HG03558 (cell line): Measurements from ENCODE around the gene SPINK14.

Experiments
- ATAC-seq: cut with Tn5 transposase; IDR thresholded peaks from one replicate; pipeline ENCODE4 v1.9.1; 2021; ENCODE audit warnings: moderate number of reproducible peaks; ENCODE audit not compliant: unreplicated experiment; ENCODE audit errors: extremely low read depth

SPINK14 gene, protein sequence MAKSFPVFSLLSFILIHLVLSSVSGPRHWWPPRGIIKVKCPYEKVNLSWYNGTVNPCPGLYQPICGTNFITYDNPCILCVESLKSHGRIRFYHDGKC

DNA sequence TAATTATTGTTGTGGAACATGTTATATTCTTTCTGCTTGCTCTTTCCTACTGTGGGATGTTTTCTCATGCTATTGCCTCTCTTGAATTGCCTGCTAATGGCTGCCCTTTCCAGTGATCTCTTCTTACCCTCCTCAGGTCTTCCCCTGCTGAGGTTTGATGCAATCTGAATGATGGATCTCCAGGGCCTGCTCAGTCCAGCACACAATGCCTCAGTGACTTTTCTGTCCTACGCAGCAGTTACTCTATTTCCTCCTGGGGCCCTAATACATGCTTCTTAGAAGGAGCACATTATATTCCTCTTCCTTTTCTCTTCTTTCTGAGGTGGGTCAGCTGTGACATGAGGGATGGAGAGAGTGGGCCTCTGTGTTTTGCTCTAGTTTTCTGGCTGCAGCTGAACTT lies at the start of gene SPINK14:
SPINK14 (plus strand) TSS at position 301 of the 400 bp plus-strand sequence. CDS start 1,187 bp downstream, outside the sequence.
- no peak for ATAC-seq

DNA sequence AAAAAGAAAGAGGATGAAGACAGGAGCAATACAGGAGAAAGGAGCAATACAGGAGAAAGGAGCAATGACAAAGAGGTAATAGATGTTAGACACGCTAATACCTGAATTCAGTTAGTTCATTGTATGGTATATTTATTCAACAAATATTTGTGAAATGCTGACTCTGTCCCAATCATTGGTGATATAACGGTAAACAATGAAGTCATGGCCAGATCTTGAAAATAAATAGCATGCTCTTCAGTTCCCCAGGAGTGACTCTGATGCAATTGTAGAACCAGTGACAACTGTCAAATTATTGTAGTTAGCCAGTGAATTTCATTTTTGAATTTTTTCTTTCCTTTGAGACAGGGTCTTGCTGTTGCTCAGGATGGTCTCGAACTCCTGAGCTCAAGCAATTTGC lies 48.0 kb upstream of the SPINK14 start:
- no peak for ATAC-seq

DNA sequence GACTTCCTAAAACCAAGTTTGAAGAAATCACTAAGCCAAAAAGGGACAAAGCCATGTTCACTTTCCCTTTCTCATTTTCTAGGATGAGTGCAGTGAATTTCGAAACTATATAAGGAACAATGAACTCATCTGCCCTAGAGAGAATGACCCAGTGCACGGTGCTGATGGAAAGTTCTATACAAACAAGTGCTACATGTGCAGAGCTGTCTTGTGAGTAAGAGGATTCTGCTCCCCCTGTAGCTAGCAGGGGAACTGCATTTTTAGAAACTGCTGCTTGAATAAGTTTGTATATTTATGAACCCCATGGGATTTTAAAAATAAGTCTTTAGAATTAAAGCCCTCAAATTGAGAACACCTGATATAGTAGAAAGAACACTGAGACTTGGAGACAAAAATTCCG lies 42.7 kb upstream of the SPINK14 start:
- no peak for ATAC-seq

DNA sequence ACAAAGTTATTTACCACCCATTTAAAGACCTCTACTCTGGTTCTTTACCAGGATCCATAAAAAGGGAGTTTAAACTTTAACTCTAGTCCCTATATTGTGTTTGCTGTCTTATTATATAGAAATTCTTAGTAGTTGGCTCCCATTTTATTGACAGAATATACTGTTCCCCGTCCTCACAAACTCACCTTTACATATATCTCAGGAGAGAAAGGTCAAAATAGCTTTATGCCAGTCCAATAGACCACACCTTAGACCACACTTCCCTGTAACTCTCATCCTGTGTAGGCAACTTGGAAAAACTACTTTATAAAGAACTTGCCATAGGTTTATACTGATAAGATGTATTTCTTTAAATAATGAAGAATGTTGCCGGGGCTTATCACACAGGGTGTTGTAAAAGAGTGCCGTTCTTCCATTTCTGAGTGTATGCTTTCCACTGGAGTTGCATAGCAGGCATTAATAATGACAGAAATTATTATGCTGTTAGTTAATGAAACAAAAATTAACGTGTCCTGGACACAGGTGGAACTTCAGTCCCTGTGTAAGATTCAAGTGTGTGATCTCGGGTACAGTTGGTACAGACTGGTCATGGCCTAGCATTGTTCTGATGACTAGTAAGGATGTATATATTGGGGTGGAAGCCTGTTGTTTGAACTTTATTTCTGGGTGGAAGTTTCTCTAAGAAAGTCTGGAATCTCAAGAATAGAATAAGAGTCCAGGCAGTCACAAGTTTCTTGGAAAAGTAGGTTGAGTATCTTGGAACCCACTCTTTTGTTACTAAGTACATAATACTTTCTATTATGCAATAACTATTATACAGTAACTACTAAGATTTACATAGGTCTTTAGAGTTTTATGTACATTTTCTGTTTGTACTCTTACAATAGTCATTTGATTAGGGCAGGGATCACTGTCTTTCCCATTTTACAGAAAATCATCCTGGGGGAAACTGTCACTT lies 33.0 kb upstream of the SPINK14 start:
- ATAC-seq, result no peak

DNA sequence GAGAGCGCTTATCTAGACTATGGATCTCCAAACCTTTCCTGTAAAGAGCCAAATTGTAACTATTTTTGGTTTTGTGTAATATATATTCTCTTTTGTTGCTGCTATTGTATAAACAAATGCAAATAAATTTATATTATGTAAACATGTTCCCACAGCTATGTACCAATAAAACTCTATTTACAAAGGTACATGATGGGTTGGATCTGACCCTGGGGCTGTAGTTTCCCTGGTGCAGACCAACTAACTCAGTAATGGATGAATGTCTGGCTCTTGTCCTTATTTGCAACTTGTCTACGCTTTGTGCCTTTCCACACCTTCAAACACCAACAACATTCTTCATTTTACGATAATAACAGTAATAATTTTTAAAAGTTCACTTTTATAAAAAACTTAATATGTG lies 27.5 kb upstream of the SPINK14 start:
- no peak for ATAC-seq

DNA sequence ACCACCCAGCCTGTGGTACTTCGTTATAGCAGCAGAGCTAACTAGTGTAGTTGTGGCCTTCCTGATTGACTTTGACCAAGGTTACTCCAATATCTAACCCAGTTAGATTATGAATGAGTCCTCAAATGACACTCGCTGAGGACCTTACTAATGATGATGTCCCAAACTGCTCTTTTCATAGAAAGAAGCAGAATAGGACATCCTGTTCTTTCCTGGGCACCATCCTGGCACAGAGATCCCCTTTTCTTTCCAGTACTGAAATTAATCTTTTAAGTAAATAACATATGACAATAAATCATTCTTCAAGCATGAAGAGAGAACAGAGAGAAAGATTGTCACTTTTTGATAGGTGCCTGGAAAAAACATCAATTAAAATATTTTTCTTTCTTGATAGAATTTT lies 26.7 kb upstream of the SPINK14 start:
- no peak for ATAC-seq

DNA sequence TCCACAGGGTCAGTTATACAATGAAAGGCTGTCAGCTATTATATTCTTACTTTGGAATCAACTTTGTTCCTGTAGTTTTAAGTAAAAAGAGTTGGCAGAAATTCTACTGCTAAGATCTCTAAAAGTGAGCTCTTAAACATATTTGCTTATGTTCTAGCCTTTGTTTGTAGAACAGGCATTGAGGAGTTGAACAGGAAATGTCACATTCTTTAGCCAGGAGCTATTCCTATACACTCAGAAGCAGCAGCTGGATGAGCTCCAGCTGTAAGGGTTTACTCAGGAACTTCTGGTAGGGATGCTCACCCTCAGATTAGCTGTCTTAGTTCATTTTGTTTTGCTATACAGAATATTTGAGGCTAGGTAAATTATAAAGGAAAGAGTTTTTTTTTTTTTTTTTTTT lies 22.4 kb upstream of the SPINK14 start:
- ATAC-seq, result no peak

DNA sequence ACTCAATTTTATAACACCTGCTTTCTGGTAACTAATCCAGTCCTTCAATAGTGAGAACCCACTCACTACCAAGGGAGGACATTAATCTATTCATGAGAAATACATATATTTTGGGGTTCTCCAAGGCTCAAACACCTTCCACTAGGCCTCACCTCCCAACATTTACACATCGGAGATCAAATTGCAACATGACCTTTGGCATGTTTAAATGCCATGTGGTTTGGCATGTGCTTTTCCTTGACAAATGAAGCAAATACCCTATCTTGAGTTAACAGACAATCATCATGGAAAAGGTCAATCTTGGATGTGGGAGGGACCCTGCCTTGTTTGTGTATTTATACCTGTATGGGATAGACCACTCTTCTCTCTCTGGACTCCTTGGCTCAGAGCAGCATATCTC lies 21.9 kb upstream of the SPINK14 start:
- ATAC-seq, result no peak

DNA sequence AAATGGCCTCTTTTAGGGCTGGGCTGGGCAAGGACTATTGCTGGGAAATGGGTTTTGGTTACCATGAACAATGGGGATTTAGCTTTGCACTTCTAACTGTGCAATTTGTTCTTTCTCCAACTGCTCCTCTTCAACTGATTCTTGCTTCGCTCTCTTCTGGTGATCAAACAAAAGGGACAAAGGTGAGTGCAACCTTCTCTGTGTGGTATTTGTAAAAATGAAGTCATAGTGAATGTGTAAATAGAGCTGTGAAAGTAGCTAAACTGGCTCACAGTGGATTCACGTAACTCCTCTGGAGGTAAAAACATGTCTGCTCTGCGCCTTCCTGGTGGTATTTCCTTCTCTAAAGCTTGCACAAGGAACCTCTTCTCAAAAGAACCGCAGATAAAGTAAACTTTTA lies 20.9 kb upstream of the SPINK14 start:
- ATAC-seq, result no peak

DNA sequence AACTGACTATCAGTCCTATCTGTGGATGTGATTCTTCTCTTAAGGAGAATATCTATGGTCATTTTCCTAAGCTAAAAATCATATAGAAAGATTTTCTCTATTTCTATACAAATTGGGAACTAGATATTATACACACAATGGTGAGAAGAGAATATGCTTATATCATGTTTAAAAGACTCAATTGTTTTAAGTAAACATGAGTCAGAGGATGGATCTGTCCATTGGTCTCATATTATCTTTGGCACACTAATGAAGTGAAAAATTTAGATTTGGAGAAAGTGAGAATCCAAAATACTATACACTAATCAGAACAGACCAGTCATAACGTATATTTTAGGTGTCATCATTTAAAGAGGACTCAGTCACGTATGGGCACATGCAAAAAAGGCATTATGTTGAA lies 16.5 kb upstream of the SPINK14 start:
- ATAC-seq, result no peak

DNA sequence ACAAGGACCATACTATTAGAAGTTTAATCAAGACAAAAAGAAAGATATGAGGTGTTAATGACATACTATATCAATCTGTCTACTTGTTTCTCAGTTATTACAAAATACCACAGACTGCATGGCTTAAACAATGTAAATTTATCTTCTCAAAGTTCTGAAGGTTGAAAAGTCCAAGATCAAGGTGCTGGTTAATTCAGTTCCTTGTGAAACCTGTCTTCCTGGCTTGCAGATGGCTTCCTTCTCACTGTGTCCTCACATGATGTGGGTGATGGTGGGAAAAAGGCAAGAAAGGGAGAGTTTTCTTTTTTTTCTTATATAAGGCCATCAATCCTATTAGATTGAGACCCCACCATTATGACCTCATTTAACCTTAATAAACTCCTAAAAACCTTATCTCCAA lies 15.6 kb upstream of the SPINK14 start:
- no peak for ATAC-seq

DNA sequence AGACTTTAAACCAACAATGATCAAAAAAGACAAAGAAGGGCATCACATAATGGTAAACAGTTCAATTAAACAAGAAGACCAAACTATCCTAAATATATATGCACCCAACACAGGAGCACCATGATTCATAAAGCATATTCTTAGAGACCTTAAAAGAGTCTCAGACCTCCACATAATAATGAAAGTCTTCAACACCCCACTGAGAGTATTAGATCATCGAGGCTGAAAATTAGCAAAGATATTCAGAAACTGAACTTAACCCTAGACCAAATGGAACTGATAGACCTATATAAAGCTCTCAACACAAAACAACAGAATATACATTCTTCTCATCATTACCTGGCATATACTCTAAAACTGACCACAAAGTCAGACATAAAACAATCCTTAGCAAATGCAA lies 11.7 kb upstream of the SPINK14 start:
- ATAC-seq, result no peak

DNA sequence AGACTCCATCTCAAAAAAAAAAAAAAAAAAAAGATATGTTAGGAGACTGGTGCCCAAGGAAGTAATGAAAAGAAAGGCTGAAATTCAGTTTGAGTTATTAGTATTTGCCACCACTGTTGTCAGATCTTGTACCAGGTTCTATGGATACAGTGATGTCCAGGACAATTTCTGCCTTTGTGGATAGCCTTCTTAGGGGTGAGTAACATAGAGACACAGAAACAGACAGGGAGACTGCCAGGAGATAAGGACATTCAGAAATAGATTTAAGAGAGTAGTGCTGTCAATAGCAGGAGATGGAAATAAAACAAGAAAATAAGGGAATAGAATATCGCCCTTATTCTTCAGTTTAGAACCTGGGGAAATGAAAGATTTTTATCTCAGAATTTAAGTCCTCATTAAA lies 6.3 kb upstream of the SPINK14 start:
- no peak for ATAC-seq

DNA sequence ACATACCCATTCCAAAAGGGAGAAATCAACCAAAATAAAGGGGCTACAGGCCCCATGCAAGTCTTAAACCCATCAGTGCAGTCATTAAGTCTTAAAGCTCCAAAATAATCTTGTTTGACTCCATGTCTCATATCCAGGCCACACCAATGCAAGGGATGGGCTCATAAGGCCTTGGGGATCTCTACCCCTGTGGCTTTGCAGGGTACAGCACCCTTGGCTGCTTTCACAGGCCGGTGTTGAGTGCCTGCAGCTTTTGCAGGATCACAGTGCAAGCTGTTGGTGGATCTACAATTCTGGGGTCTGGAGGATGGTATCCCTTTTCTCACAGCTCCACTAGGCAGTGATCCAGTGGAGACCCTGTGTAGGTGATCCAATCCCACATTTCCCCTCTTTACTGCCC lies 5.0 kb upstream of the SPINK14 start:
- no peak for ATAC-seq

DNA sequence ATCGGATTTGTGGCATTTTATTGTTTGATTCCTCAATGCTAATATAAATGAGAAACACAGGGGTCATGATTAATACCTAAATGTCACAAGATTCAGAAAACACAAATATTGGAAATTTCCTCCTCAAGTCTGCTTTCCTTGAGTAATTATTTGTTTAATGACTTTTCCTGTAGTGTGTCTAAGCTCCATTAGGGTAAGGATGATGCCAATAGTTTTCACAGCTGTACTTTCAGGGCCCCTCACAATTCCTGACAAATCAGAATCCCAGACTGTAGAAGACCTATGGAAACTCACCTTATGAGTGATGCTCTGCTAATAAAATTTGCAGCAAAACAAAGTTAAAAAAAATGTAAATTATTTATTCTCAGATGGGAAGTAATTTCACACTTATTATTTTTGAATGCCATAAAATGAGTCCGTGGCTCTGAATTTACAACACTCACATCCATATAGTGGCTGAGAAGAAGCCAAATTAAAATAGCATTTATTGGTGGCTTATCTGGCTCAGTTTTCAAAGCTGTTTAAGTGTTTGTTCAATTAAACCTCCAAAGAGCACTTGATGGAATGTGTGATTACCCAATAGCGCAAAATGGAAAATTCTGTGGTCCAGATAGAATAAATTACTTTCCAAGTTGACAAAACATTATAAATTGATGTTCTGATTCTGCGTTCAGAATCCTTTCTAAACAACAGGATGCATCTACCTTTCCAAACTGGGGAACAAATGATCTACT lies 1.6 kb upstream of the SPINK14 start:
- no peak for ATAC-seq

DNA sequence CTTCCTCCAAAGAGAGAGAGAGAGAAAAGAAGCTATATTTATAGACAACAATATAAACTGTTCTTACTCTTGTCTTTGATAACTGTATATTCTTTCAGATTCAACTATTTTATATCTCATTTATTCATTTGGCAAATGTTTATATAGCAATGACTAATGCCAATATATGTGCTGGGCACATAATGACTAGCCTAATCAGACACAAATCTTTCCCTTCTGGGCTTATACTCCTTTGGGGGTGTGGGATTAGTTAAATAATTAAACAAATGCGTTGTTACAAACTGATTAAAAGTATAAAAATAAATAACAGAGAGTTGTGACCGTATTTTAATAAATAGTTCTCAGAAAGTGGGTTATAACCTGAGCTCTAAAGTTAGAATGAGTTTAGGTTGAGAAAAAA lies 4.0 kb downstream of the SPINK14 start:
- ATAC-seq, result no peak

DNA sequence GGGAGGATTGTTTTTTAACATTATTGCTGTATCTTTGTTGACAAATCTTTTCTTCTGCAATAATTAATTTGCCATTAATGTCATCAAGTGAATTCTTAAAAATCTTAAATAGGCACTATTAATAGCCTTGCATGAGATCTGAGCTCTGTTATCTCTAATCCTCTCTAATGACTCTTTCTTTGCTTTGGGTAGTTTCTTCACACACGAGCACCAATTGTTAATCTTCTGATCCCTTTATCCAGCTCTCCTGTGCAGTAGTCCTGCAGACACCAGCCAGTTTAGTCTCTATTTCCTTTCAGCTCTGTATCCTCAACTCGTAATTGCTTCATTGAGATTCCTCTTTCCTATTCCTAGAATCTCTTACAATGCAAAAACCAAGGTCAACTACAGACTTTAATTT lies 8.1 kb downstream of the SPINK14 start:
- ATAC-seq, result no peak

DNA sequence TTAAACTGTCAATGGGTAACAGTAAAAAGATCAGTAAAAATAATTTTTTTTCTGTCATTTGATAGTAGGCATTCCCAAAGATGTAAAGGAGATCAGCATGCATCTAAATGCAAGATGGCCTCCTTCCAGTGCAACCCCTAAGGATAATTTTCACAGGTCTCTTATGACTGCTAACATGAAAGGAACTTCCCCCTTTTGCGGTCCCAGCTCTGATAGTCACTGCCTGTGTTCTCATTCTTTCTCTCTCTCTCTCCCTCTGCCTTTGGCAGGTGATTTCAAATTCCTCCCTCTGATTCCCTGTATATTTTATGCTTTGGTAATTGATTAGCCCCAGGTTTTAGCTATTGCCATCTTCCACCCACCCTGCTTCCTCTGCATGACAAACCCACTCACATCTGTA lies 8.9 kb downstream of the SPINK14 start:
- no peak for ATAC-seq

DNA sequence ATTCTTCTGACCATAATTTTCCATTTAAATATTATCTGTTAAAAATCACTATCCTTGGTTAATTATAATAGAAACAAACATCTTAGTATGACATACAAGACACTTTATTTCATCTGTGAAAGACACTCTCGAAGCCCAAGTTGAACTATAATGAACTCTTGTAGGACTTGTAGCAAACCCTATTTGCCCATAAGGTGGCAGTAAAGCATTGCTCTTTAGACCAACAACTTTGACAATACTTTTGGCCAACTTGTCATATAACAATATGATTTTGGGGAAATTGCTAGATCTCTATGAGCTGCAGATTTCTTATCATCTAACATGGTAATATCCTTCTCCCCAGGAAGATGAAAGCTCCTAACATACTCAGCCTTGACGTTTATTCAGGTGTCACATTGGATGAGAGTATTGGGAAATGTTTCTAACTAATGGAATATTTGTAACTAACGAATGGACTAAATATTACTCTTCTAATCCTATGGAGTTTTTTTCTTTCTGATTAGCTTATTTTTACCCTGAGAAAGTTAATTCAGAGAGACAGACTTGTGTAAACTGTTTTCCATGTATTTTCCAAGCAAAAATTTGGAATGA lies 11.0 kb downstream of the SPINK14 start:
- ATAC-seq, result no peak

DNA sequence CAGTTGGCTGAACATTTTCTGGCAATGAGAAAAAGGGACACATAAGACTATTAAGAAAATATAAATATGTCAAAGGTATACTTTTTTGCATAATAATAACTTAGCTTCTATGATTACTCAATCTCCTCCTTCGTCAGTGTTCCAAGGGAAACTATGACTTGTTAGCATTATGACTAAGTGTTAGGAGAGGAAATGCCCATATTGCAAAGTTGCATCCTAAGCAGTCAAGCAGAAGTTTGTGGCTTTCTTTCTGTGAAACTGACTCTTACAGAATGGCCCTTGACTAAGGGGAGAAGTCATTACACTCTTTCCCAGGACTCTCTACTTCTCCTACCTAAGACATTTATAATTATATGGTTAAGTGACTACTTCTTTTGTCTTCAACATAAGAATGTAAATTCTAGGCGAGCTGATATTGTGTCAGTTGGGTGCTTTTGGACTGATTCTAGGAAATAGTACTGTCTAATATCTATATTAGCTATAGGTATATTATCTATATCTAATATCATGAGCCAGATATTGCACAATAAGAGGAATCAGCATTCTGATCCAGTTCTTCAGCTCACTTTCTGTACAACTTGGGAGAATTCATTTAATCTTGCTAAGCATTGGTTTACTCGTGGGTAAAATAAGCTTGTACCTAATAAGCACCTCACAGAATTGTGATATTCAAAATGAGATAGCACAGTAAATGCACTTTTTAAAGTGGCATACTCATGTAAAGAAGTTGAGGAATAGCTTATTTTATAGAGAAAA lies 18.1 kb downstream of the SPINK14 start:
- ATAC-seq, result peak; percentile 77
